ENCODE results near the gene ERVFRD-1. TPM values are rescaled to one million over a fixed set of nuclear protein-coding genes. Genes with fewer than 3 reads are reported as not detected.
A peak's percentile ranks its signal among the peaks of the same experiment; 100 is the strongest.

Gene ERVFRD-1
- total and polyA plus RNA-seq, 2 of the 13 experiments (the other 11 are each of a cell fraction or from before 2014, with no cell fraction given), result not detected

DNA sequence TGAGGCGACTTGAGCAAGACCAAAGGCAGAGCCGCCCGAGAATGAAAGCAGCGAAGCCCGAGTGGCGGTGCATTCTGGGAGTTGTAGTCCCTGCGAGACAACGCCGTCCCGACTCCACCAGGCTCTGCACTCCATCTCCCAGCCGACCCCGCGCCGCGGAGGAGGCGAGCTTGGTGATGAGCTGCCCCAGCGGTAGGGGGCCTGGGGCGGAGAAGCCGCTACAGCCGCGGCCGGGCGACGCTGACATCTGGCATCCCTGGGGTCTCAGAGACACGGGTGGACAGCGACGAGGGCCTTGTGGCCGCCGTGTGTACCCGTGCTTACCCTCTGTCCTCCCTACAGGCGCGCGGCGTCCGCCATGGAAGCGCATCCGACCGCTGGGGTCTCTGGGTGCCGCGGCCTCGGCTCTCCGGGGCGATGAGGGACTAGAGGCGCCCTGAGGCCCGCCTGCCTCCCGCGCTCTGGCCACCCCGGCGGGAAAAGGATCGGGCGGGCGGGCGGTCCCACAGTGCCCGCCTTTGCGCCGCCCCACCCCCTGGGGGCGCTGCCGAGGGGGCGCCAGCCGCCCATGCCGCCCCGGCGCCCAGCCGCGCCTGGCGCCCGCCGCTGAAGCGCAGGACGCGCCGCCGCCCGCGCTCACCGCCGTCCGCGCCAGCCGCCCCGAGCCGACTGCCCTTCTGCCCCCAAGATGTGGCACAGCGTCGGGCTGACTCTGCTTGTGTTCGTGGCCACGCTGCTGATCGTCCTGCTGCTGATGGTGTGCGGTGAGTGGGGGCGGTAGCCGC, 17.7 kb downstream of the ERVFRD-1 start, which contains the start of gene SMIM13 (continued):
- TF ChIP-seq, protein P1, sequence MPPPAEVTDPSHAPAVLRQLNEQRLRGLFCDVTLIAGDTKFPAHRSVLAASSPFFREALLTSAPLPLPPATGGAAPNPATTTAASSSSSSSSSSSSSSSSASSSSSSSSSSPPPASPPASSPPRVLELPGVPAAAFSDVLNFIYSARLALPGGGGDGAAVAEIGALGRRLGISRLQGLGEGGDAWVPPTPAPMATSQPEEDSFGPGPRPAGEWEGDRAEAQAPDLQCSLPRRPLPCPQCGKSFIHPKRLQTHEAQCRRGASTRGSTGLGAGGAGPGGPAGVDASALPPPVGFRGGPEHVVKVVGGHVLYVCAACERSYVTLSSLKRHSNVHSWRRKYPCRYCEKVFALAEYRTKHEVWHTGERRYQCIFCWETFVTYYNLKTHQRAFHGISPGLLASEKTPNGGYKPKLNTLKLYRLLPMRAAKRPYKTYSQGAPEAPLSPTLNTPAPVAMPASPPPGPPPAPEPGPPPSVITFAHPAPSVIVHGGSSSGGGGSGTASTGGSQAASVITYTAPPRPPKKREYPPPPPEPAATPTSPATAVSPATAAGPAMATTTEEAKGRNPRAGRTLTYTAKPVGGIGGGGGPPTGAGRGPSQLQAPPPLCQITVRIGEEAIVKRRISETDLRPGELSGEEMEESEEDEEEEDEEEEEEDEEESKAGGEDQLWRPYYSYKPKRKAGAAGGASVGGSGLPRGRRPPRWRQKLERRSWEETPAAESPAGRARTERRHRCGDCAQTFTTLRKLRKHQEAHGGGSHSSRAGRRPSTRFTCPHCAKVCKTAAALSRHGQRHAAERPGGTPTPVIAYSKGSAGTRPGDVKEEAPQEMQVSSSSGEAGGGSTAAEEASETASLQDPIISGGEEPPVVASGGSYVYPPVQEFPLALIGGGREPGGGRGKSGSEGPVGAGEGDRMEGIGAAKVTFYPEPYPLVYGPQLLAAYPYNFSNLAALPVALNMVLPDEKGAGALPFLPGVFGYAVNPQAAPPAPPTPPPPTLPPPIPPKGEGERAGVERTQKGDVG (CRISPR knock-in tag; IDR thresholded peaks at IDR 0.05; ENCODE audit: borderline replicate concordance), result no peak; the same call in 1 of the 2 replicates
- TF ChIP-seq SP2 (CRISPR knock-in tag; IDR thresholded peaks at IDR 0.05), result no peak; the same call in 1 of the 2 replicates
- TF ChIP-seq NRL (CRISPR knock-in tag; IDR thresholded peaks at IDR 0.05; ENCODE audit: borderline replicate concordance), result peak; percentile 52; the same call in 1 of the 2 replicates
- TF ChIP-seq ZNF333 (CRISPR knock-in tag; IDR thresholded peaks at IDR 0.05; ENCODE audit: borderline replicate concordance), result peak; percentile 42; the same call in 1 of the 2 replicates
- no peak for TF ChIP-seq SYNCRIP (IDR thresholded peaks at IDR 0.05; ENCODE audit: insufficient read depth, low read depth, low read length)
- peak; percentile 28; the same call in 1 of the 2 replicates for TF ChIP-seq ATF3 (CRISPR knock-in tag; IDR thresholded peaks at IDR 0.05)
- TF ChIP-seq HDAC1 (CRISPR knock-in tag; IDR thresholded peaks at IDR 0.05), result peak; percentile 98
- TF ChIP-seq ZNF563 (CRISPR knock-in tag; IDR thresholded peaks at IDR 0.05), result peak; percentile 94
- 0 out of 2 replicates have a peak, but pooled peaks have one; percentile 28 for TF ChIP-seq ZBTB26 (CRISPR knock-in tag; IDR thresholded peaks at IDR 0.05; ENCODE audit: borderline replicate concordance)
- no peak for TF ChIP-seq ZNF878 (CRISPR knock-in tag; IDR thresholded peaks at IDR 0.05)
- TF ChIP-seq HNRNPLL (IDR thresholded peaks at IDR 0.05; ENCODE audit: low read depth, low read length, poor library complexity, severe bottlenecking), result peak; percentile 89
- TF ChIP-seq SETDB1 (CRISPR knock-in tag; IDR thresholded peaks at IDR 0.05; ENCODE audit: borderline replicate concordance), result no peak
- peak; percentile 42; the same call in 1 of the 2 replicates for TF ChIP-seq RFX5 (IDR thresholded peaks at IDR 0.05; ENCODE audit: low read depth, low read length)
- no peak for TF ChIP-seq NR2F2 (IDR thresholded peaks at IDR 0.05; ENCODE audit: borderline replicate concordance, low read depth)
- TF ChIP-seq ZNF672 (CRISPR knock-in tag; IDR thresholded peaks at IDR 0.05), result no peak
- no peak for TF ChIP-seq PCBP2 (optimal IDR thresholded peaks at IDR 0.05; ENCODE audit: low read depth, low read length, poor library complexity, severe bottlenecking)
- peak; percentile 38; the same call in 1 of the 2 replicates for TF ChIP-seq KDM5A (IDR thresholded peaks at IDR 0.05; ENCODE audit: borderline replicate concordance, low read length)
- TF ChIP-seq, protein P2, sequence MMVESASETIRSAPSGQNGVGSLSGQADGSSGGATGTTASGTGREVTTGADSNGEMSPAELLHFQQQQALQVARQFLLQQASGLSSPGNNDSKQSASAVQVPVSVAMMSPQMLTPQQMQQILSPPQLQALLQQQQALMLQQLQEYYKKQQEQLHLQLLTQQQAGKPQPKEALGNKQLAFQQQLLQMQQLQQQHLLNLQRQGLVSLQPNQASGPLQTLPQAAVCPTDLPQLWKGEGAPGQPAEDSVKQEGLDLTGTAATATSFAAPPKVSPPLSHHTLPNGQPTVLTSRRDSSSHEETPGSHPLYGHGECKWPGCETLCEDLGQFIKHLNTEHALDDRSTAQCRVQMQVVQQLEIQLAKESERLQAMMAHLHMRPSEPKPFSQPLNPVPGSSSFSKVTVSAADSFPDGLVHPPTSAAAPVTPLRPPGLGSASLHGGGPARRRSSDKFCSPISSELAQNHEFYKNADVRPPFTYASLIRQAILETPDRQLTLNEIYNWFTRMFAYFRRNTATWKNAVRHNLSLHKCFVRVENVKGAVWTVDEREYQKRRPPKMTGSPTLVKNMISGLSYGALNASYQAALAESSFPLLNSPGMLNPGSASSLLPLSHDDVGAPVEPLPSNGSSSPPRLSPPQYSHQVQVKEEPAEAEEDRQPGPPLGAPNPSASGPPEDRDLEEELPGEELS (CRISPR knock-in tag; IDR thresholded peaks at IDR 0.05), result peak; percentile 55
- TF ChIP-seq ZBTB33 (CRISPR knock-in tag; IDR thresholded peaks at IDR 0.05), result peak; percentile 51

Measured in HepG2 (cell line).